Activated CD8-positive, alpha-beta memory T cell treated with anti-CD3 and anti-CD28 coated beads, Interleukin-2, amount 50 U/mL, for 4 hours (primary cell): ENCODE data around the gene ACTRT2.

Experiments
- DNase-seq: peaks from one replicate; pipeline ENCODE4 v3.0.0-alpha.2; 2020

Gene ACTRT2

GRCh38 chr1:3003039-3003940 is 18.0 kb upstream of the ACTRT2 start:
- DNase-seq: peak; percentile 11

GRCh38 chr1:3003941-3004270 is 17.4 kb upstream of the ACTRT2 start:
- DNase-seq: peak; percentile 9

GRCh38 chr1:3004285-3005205 is 16.7 kb upstream of the ACTRT2 start:
- DNase-seq: peak; percentile 11

GRCh38 chr1:3005771-3006170 is 15.5 kb upstream of the ACTRT2 start:
- DNase-seq: no peak

- no peak for DNase-seq
Observed at GRCh38 chr1:3007298-3008147, 13.7 kb upstream of the ACTRT2 start.

GRCh38 chr1:3009021-3009420 is 12.2 kb upstream of the ACTRT2 start:
- no peak for DNase-seq

- no peak for DNase-seq
Observed at GRCh38 chr1:3009556-3009955, 11.7 kb upstream of the ACTRT2 start.

- DNase-seq: peak; percentile 1
Observed at GRCh38 chr1:3011127-3011526, 10.1 kb upstream of the ACTRT2 start.

GRCh38 chr1:3011631-3012455 is 9.4 kb upstream of the ACTRT2 start:
- DNase-seq: peak; percentile 12

- peak; percentile 59 for DNase-seq
Observed at GRCh38 chr1:3012456-3013291, 8.6 kb upstream of the ACTRT2 start.

GRCh38 chr1:3013371-3014049 is 7.8 kb upstream of the ACTRT2 start:
- DNase-seq: no peak

GRCh38 chr1:3014050-3014440 is 7.2 kb upstream of the ACTRT2 start:
- peak; percentile 4 for DNase-seq

- DNase-seq: peak; percentile 3
Observed at GRCh38 chr1:3014443-3015268, 6.6 kb upstream of the ACTRT2 start.

- DNase-seq: peak; percentile 13
Observed at GRCh38 chr1:3015269-3015635, 6.0 kb upstream of the ACTRT2 start.

- DNase-seq: no peak
Observed at GRCh38 chr1:3015744-3016143, 5.5 kb upstream of the ACTRT2 start.

- no peak for DNase-seq
Observed at GRCh38 chr1:3016641-3017439, 4.4 kb upstream of the ACTRT2 start.

- no peak for DNase-seq
Observed at GRCh38 chr1:3017440-3018050, 3.7 kb upstream of the ACTRT2 start.

GRCh38 chr1:3018051-3018471 is 3.2 kb upstream of the ACTRT2 start:
- no peak for DNase-seq
